K562 (cell line): ENCODE results near the gene PPCDC. TPM values are rescaled to one million over a fixed set of nuclear protein-coding genes. Genes with fewer than 3 reads are reported as not detected.

Experiments used
- ATAC-seq: fragments of 200-7000 bp; cut with Tn5 transposase; 3 replicates; pipeline ENCODE4 v1.9.1; 2020; ENCODE audit warnings: moderate library complexity
- BruUV-seq: library from RNA; stranded (reverse); fragments of 400-500 nt; replicated peaks from 2 replicates; lab custom pipeline; 2021; lab: Mats Ljungman, UMichigan
- CTCF ChIA-PET: fragments of 300-600 bp; formaldehyde crosslinking; extraction: SDS; loops from one replicate; lab custom pipeline; 2021; ENCODE audit warnings: low intra/inter-chr PET ratio; lab: Yijun Ruan, JAX
- POLR2A ChIA-PET: fragments of 300-600, 350-650 bp; sonication (Branson Sonifier 250); formaldehyde crosslinking; extraction: SDS; loops from one replicate; lab custom pipeline; 2021; ENCODE audit warnings: antibody characterized with exemption, inconsistent platforms; lab: Yijun Ruan, JAX
- DNase-seq, 4 experiments: peaks; one replicate each; pipeline versions ENCODE4 v3.0.0 to v3.0.0-alpha.2; 2011 to 2018; ENCODE audit warnings: low spot score in 3 of 4, mixed read lengths in 3 of 4; ENCODE audit errors: extremely low read depth in 1 of 4
- FAIRE-seq: peaks from 2 replicates; lab custom pipeline; 2011; peaks lifted over from hg19 to GRCh38; lab: Jason Lieb, UNC
- H2AFZ ChIP-seq: 2 replicates; pipeline ENCODE4 v1.6.0; 2011; ENCODE audit warnings: low read depth, low read length, control low read depth, inconsistent platforms
- H3K27ac ChIP-seq: fragments of 200-600 bp; 3 replicates; pipeline ENCODE4 v1.8.0; 2011; ENCODE audit warnings: low read depth, mild to moderate bottlenecking, control low read depth, inconsistent platforms, low read length, moderate library complexity, mixed read lengths; ENCODE audit errors: extremely low read depth
- H3K27me3 ChIP-seq, 2 experiments: fragments of 300-600 bp in 1 of 2; 2 replicates in 1 of 2; 3 replicates in 1 of 2; pipeline versions ENCODE4 v1.6.0 to v1.8.0; 2011; ENCODE audit warnings: inconsistent platforms in 2 of 2, low read length in 2 of 2, mild to moderate bottlenecking in 1 of 2, mixed read lengths in 1 of 2, moderate library complexity in 1 of 2; ENCODE audit not compliant: control insufficient read depth in 2 of 2, insufficient read depth in 2 of 2
- H3K36me3 ChIP-seq: fragments of 300-600 bp; 3 replicates; pipeline ENCODE4 v1.8.0; 2011; ENCODE audit warnings: mild to moderate bottlenecking, low read length, inconsistent platforms; ENCODE audit not compliant: control insufficient read depth, insufficient read depth
- H3K4me1 ChIP-seq, 2 experiments: fragments of 200-600 bp in 1 of 2; replicated peaks in 1 of 2; 2 replicates in 1 of 2; 3 replicates in 1 of 2; pipeline versions ENCODE4 v1.5.1 to v1.8.0; 2011; ENCODE audit warnings: inconsistent platforms in 2 of 2, low read length in 2 of 2, mild to moderate bottlenecking in 1 of 2, mixed read lengths in 1 of 2, moderate library complexity in 1 of 2; ENCODE audit not compliant: control insufficient read depth in 2 of 2, insufficient read depth in 2 of 2
- H3K4me2 ChIP-seq: 2 replicates; pipeline ENCODE4 v1.6.1; 2011; ENCODE audit warnings: low read length, control low read depth, inconsistent platforms, mixed read lengths; ENCODE audit not compliant: insufficient read depth
- H3K4me3 ChIP-seq: fragments of 200-600 bp; sonication (generic), shearing (Covaris generic); 2 replicates; pipeline ENCODE4 v1.5.1; 2016; ENCODE audit warnings: control low read depth, inconsistent platforms
- H3K79me2 ChIP-seq: fragments of 200-600 bp; 3 replicates; pipeline ENCODE4 v1.8.0; 2011; ENCODE audit warnings: low read length, inconsistent platforms; ENCODE audit not compliant: control insufficient read depth, insufficient read depth
- H3K9ac ChIP-seq, 2 experiments: 2 replicates each; pipeline versions ENCODE4 v1.6.0 to v1.6.1; 2011; ENCODE audit warnings: low read depth in 2 of 2, low read length in 2 of 2, control low read depth in 1 of 2, inconsistent platforms in 1 of 2, mild to moderate bottlenecking in 1 of 2, mixed read lengths in 1 of 2; ENCODE audit not compliant: insufficient read depth in 1 of 2
- H3K9me1 ChIP-seq: one replicate; pipeline ENCODE4 v1.6.0; 2011; ENCODE audit warnings: inconsistent platforms, mild to moderate bottlenecking, low read length, moderate library complexity; ENCODE audit not compliant: control insufficient read depth, insufficient read depth
- H3K9me3 ChIP-seq: replicated peaks from 2 replicates; pipeline ENCODE4 v1.5.1; 2011; ENCODE audit warnings: low read depth, low read length, inconsistent platforms; ENCODE audit not compliant: control insufficient read depth, insufficient read depth
- H4K20me1 ChIP-seq: replicated peaks from 2 replicates; pipeline ENCODE4 v1.6.1; 2011; ENCODE audit warnings: low read length, inconsistent platforms, mixed read lengths; ENCODE audit not compliant: control insufficient read depth, insufficient read depth
- BRCA1 ChIP-seq, 2 experiments: fragments of 450-650 bp in 1 of 2; sonication (generic) in 1 of 2; formaldehyde crosslinking in 1 of 2; IDR thresholded peaks; 2 replicates each; pipeline versions ENCODE4 v1.5.0 to v1.6.1; 2017 to 2020; ENCODE audit warnings: mild to moderate bottlenecking in 1 of 2, missing genetic modification reagents in 1 of 2
- CREM ChIP-seq: IDR thresholded peaks from 2 replicates; pipeline ENCODE4 v1.6.1; 2014; ENCODE audit warnings: antibody characterized with exemption, low read depth
- EHMT2 ChIP-seq: fragments of 450-650 bp; IDR thresholded peaks from 2 replicates; pipeline ENCODE4 v1.6.1; 2018; ENCODE audit warnings: antibody characterized with exemption
- SNIP1 ChIP-seq: fragments of 450-650 bp; IDR thresholded peaks from 2 replicates; pipeline ENCODE4 v1.7.1; 2017; ENCODE audit warnings: low read depth, mild to moderate bottlenecking
- TAF15 ChIP-seq: fragments of 200-400 bp; formaldehyde crosslinking; IDR thresholded peaks from 2 replicates; pipeline ENCODE4 v1.6.1; 2017; ENCODE audit warnings: mild to moderate bottlenecking, low read depth, low read length, moderate library complexity
- THRAP3 ChIP-seq: fragments of 450-650 bp; IDR thresholded peaks from 2 replicates; pipeline ENCODE4 v1.6.1; 2016; ENCODE audit warnings: mild to moderate bottlenecking, inconsistent platforms, borderline replicate concordance
- ZNF174 ChIP-seq: fragments of 250-450 bp; sonication (Bioruptor Pico); IDR thresholded peaks from 2 replicates; pipeline ENCODE4 v1.4.0; 2020; ENCODE audit warnings: mild to moderate bottlenecking
- ZNF696 ChIP-seq: fragments of 250-450 bp; sonication (Bioruptor Pico); conservative IDR thresholded peaks from 2 replicates; pipeline ENCODE4 v1.4.0; 2020; ENCODE audit warnings: mild to moderate bottlenecking, moderate library complexity
- whole genome bisulfite sequencing: fragments of 100-300 bp; shearing (Covaris generic); methylation state at CpG from one replicate; pipeline ENCODE4 v1.1.6; 2016; ENCODE audit warnings: low coverage, mixed read lengths; ENCODE audit not compliant: insufficient coverage; ENCODE audit errors: missing lambda C conversion rate; 5-methylcytosine and 5-hydroxymethylcytosine counted together
- in situ Hi-C: fragments of 300-500 bp; cut with MboI; formaldehyde crosslinking; loops from 4 replicates; pipeline ENCODE4 v1.15.0; 2018; ENCODE audit warnings: inconsistent platforms, mixed read lengths
- intact Hi-C: fragments of 100-400 bp; cut with micrococcal nuclease; formaldehyde crosslinking; loops from 2 replicates; pipeline ENCODE4 v1.14.2; 2022
- polyA plus RNA-seq, 8 experiments: library from polyadenylated mRNA; depleted of rRNA in 4 of 8; stranded (reverse) in 5 of 8; unstranded in 3 of 8; fragments of >200 nt; fragmentation: Nextera tagmentation in 2 of 8; fragmentation: Illumina TruSeq in 1 of 8; extraction: Ambion mirVana in 2 of 8; extraction: Trizol in 1 of 8; gene quantifications; 2 replicates each; pipeline versions ENCODE4 v1.2.1 to v1.2.3, GENCODE V29; 2011 to 2014; ENCODE audit warnings: inconsistent platforms in 1 of 8, missing spikeins in 1 of 8
- small RNA-seq: library from RNA; depleted of rRNA; stranded (forward); fragments of <200 nt; gene quantifications from one replicate; pipeline ENCODE3, GENCODE V24; 2014
- total RNA-seq, 7 experiments: library from RNA; depleted of rRNA in 6 of 7; stranded (reverse); fragments of >200 nt in 6 of 7; fragmentation: Illumina TruSeq in 2 of 7; extraction: Trizol in 2 of 7; gene quantifications; 2 replicates each; pipeline versions ENCODE4 v1.2.1 to v1.2.3, GENCODE V29; 2011 to 2021; ENCODE audit warnings: low replicate concordance in 1 of 7
- TF ChIP-seq, protein P1 (sequence below): IDR thresholded peaks from 3 replicates; pipeline ENCODE4 v1.6.1; 2011; ENCODE audit warnings: borderline replicate concordance, mild to moderate bottlenecking, moderate library complexity; ENCODE audit not compliant: insufficient read length; ENCODE audit errors: extremely low read depth
- TF ChIP-seq, protein P2 (sequence below): sonication (generic); formaldehyde crosslinking; IDR thresholded peaks from 2 replicates; pipeline ENCODE4 v1.4.0; 2020; ENCODE audit warnings: mild to moderate bottlenecking, missing genetic modification reagents

The PPCDC gene
- total and polyA plus RNA-seq, 9 of the 15 experiments (the other 6 are each of a cell fraction or from before 2014, with no cell fraction given): 10.9 to 53.6 (median 16.7) TPM

DNA sequence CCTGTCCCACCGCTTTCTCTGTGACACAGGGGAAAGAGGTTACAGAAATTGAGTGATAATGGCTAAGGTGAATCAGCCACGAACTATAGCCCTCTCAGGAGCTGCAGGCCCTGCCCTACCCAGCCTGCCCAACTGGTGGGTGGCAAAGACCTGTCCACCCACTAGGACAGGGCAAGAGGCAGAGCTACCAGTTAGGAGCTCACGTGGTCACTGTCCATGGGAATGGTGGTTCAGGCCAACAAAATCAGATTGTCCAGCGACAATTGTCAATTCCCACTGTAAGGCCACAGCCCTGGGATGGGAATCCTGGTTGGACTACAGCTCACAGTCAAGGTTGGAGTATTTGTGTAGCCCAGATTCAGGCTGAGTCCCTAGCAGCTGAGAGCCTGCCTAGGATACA is 75.0 kb downstream of the PPCDC start:
- POLR2A ChIA-PET: interaction anchor here (1.0 to 1.2 kb wide), 2 partner anchors 12 to 31 kb away, joined by 3 to 4 read pairs; no protein-coding TSS in a partner anchor
- in situ Hi-C loops (no loop called here), intact Hi-C loops (no loop called here)
- Histone ChIP-seq H3K36me3 (no peaks in the 10 kb centered on the region), H3K79me2 (no peaks in the 10 kb centered on the region), H3K4me2 (no peak overlapping the region), H3K9ac (no peak overlapping the region), H3K9me3 (no peaks in the 10 kb centered on the region), H3K27me3 (no peaks in the 10 kb centered on the region), H3K27ac (no peak overlapping the region), H3K4me3 (no peak overlapping the region), H4K20me1 (no peaks in the 10 kb centered on the region), H2AFZ (no peak overlapping the region), H3K4me1 (no peaks in the 10 kb centered on the region), H3K9me1 (no peaks in the 10 kb centered on the region)
- BruUV-seq: no TSS peak
- no peak for TF ChIP-seq SNIP1
- TF ChIP-seq, protein P1, sequence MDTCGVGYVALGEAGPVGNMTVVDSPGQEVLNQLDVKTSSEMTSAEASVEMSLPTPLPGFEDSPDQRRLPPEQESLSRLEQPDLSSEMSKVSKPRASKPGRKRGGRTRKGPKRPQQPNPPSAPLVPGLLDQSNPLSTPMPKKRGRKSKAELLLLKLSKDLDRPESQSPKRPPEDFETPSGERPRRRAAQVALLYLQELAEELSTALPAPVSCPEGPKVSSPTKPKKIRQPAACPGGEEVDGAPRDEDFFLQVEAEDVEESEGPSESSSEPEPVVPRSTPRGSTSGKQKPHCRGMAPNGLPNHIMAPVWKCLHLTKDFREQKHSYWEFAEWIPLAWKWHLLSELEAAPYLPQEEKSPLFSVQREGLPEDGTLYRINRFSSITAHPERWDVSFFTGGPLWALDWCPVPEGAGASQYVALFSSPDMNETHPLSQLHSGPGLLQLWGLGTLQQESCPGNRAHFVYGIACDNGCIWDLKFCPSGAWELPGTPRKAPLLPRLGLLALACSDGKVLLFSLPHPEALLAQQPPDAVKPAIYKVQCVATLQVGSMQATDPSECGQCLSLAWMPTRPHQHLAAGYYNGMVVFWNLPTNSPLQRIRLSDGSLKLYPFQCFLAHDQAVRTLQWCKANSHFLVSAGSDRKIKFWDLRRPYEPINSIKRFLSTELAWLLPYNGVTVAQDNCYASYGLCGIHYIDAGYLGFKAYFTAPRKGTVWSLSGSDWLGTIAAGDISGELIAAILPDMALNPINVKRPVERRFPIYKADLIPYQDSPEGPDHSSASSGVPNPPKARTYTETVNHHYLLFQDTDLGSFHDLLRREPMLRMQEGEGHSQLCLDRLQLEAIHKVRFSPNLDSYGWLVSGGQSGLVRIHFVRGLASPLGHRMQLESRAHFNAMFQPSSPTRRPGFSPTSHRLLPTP: no peak
- TF ChIP-seq EHMT2: no peak
- TF ChIP-seq BRCA1 (IDR thresholded peaks at IDR 0.05): no peak
- no peak for TF ChIP-seq BRCA1 (CRISPR knock-in tag; IDR thresholded peaks at IDR 0.05)
- no peak for TF ChIP-seq THRAP3
- no peak for TF ChIP-seq TAF15
- no peak for TF ChIP-seq ZNF174 (CRISPR knock-in tag)
- TF ChIP-seq, protein P2, sequence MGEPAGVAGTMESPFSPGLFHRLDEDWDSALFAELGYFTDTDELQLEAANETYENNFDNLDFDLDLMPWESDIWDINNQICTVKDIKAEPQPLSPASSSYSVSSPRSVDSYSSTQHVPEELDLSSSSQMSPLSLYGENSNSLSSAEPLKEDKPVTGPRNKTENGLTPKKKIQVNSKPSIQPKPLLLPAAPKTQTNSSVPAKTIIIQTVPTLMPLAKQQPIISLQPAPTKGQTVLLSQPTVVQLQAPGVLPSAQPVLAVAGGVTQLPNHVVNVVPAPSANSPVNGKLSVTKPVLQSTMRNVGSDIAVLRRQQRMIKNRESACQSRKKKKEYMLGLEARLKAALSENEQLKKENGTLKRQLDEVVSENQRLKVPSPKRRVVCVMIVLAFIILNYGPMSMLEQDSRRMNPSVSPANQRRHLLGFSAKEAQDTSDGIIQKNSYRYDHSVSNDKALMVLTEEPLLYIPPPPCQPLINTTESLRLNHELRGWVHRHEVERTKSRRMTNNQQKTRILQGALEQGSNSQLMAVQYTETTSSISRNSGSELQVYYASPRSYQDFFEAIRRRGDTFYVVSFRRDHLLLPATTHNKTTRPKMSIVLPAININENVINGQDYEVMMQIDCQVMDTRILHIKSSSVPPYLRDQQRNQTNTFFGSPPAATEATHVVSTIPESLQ: no peak
- no peak for TF ChIP-seq CREM
- no peak for TF ChIP-seq ZNF696
- FAIRE-seq (no peak), DNase-seq (no peak), ATAC-seq (0 out of 3 replicates have a peak, but pooled peaks have one; percentile 22)
- CTCF ChIA-PET: no interaction called here
- 48% methylated on average over 4 of the region's 4 CpGs for WGBS

Small RNA genes lying within 50 kb of the gene (small RNA-seq; reads per million reads assigned to genes)
- not detected for gene AC015720.1
- gene RF00019: not detected

Other genes starting within 250 kb of the PPCDC start
Only the 7 nearest of the 12 such genes appear.
- 15.2 and 23.5 TPM in 2 replicates for gene SCAMP2, start 150.2 kb upstream of the PPCDC start, total RNA-seq (2014; rRNA removed)
- gene SCAMP2, start 150.2 kb upstream of the PPCDC start, total RNA-seq (2014; rRNA removed; fragmentation: Illumina TruSeq; extraction: Trizol): 16.0 and 17.0 TPM in 2 replicates
- 20.0 and 20.1 TPM in 2 replicates for gene SCAMP2, start 150.2 kb upstream of the PPCDC start, total RNA-seq (2015; rRNA removed; fragmentation: Illumina TruSeq; extraction: Trizol)
- 40.9 and 44.6 TPM in 2 replicates for gene SCAMP2, start 150.2 kb upstream of the PPCDC start, total RNA-seq (2021)
- gene SCAMP2, start 150.2 kb upstream of the PPCDC start, polyA plus RNA-seq (2011; rRNA removed): 40.2 and 90.8 TPM in 2 replicates
- gene SCAMP2, start 150.2 kb upstream of the PPCDC start, polyA plus RNA-seq (2014; fragmentation: Illumina TruSeq; extraction: Trizol): 53.7 and 61.1 TPM in 2 replicates
- gene SCAMP2, start 150.2 kb upstream of the PPCDC start, polyA plus RNA-seq (2014; fragmentation: Nextera tagmentation; extraction: Ambion mirVana): 10 to 100 TPM in 1 of 2 experiments, 1 to 10 TPM in 1; 5.9 to 11.2 TPM
- 28.1 and 40.0 TPM in 2 replicates for gene SCAMP2, start 150.2 kb upstream of the PPCDC start, polyA plus RNA-seq (2014; rRNA removed)
- gene MPI, start 133.5 kb upstream of the PPCDC start, total RNA-seq (2014; rRNA removed): 40.5 and 58.3 TPM in 2 replicates
- gene MPI, start 133.5 kb upstream of the PPCDC start, total RNA-seq (2014; rRNA removed; fragmentation: Illumina TruSeq; extraction: Trizol): 28.1 and 34.5 TPM in 2 replicates
- 28.8 and 30.7 TPM in 2 replicates for gene MPI, start 133.5 kb upstream of the PPCDC start, total RNA-seq (2015; rRNA removed; fragmentation: Illumina TruSeq; extraction: Trizol)
- gene MPI, start 133.5 kb upstream of the PPCDC start, total RNA-seq (2021): 40.3 and 42.1 TPM in 2 replicates
- 56.8 and 73.8 TPM in 2 replicates for gene MPI, start 133.5 kb upstream of the PPCDC start, polyA plus RNA-seq (2011; rRNA removed)
- gene MPI, start 133.5 kb upstream of the PPCDC start, polyA plus RNA-seq (2014; fragmentation: Illumina TruSeq; extraction: Trizol): 78.7 and 105 TPM in 2 replicates
- gene MPI, start 133.5 kb upstream of the PPCDC start, polyA plus RNA-seq (2014; fragmentation: Nextera tagmentation; extraction: Ambion mirVana): 10 to 100 TPM; 41.8 to 46.7 TPM
- gene MPI, start 133.5 kb upstream of the PPCDC start, polyA plus RNA-seq (2014; rRNA removed): 36.3 and 41.2 TPM in 2 replicates
- 26.1 and 27.6 TPM in 2 replicates for gene FAM219B, start 116.7 kb upstream of the PPCDC start, total RNA-seq (2014; rRNA removed)
- 28.2 and 29.4 TPM in 2 replicates for gene FAM219B, start 116.7 kb upstream of the PPCDC start, total RNA-seq (2014; rRNA removed; fragmentation: Illumina TruSeq; extraction: Trizol)
- gene FAM219B, start 116.7 kb upstream of the PPCDC start, total RNA-seq (2015; rRNA removed; fragmentation: Illumina TruSeq; extraction: Trizol): 17.5 and 19.1 TPM in 2 replicates
- 40.3 and 43.0 TPM in 2 replicates for gene FAM219B, start 116.7 kb upstream of the PPCDC start, total RNA-seq (2021)
- gene FAM219B, start 116.7 kb upstream of the PPCDC start, polyA plus RNA-seq (2011; rRNA removed): 50.4 and 58.4 TPM in 2 replicates
- gene FAM219B, start 116.7 kb upstream of the PPCDC start, polyA plus RNA-seq (2014; fragmentation: Illumina TruSeq; extraction: Trizol): 29.7 and 35.3 TPM in 2 replicates
- 10 to 100 TPM in 1 of 2 experiments, 1 to 10 TPM in 1; 6.8 to 10.2 TPM for gene FAM219B, start 116.7 kb upstream of the PPCDC start, polyA plus RNA-seq (2014; fragmentation: Nextera tagmentation; extraction: Ambion mirVana)
- gene FAM219B, start 116.7 kb upstream of the PPCDC start, polyA plus RNA-seq (2014; rRNA removed): 47.9 and 50.4 TPM in 2 replicates
- 182 and 196 TPM in 2 replicates for gene COX5A, start 85.5 kb upstream of the PPCDC start, total RNA-seq (2014; rRNA removed)
- 427 and 480 TPM in 2 replicates for gene COX5A, start 85.5 kb upstream of the PPCDC start, total RNA-seq (2014; rRNA removed; fragmentation: Illumina TruSeq; extraction: Trizol)
- gene COX5A, start 85.5 kb upstream of the PPCDC start, total RNA-seq (2015; rRNA removed; fragmentation: Illumina TruSeq; extraction: Trizol): 371 and 389 TPM in 2 replicates
- 476 and 490 TPM in 2 replicates for gene COX5A, start 85.5 kb upstream of the PPCDC start, total RNA-seq (2021)
- 245 and 357 TPM in 2 replicates for gene COX5A, start 85.5 kb upstream of the PPCDC start, polyA plus RNA-seq (2011; rRNA removed)
- 553 and 569 TPM in 2 replicates for gene COX5A, start 85.5 kb upstream of the PPCDC start, polyA plus RNA-seq (2014; fragmentation: Illumina TruSeq; extraction: Trizol)
- 100 to 1,000 TPM in 1 of 2 experiments, 10 to 100 TPM in 1; 86.8 to 116 TPM for gene COX5A, start 85.5 kb upstream of the PPCDC start, polyA plus RNA-seq (2014; fragmentation: Nextera tagmentation; extraction: Ambion mirVana)
- gene COX5A, start 85.5 kb upstream of the PPCDC start, polyA plus RNA-seq (2014; rRNA removed): 419 and 568 TPM in 2 replicates
- 12.3 and 15.4 TPM in 2 replicates for gene RPP25, start 66.8 kb upstream of the PPCDC start, total RNA-seq (2014; rRNA removed)
- 5.4 and 5.6 TPM in 2 replicates for gene RPP25, start 66.8 kb upstream of the PPCDC start, total RNA-seq (2014; rRNA removed; fragmentation: Illumina TruSeq; extraction: Trizol)
- gene RPP25, start 66.8 kb upstream of the PPCDC start, total RNA-seq (2015; rRNA removed; fragmentation: Illumina TruSeq; extraction: Trizol): 4.7 and 4.9 TPM in 2 replicates
- gene RPP25, start 66.8 kb upstream of the PPCDC start, total RNA-seq (2021): 11.0 and 12.0 TPM in 2 replicates
- gene RPP25, start 66.8 kb upstream of the PPCDC start, polyA plus RNA-seq (2011; rRNA removed): 1.9 and 4.1 TPM in 2 replicates
- gene RPP25, start 66.8 kb upstream of the PPCDC start, polyA plus RNA-seq (2014; fragmentation: Illumina TruSeq; extraction: Trizol): 6.0 and 6.2 TPM in 2 replicates
- 1 to 10 TPM; 1.1 to 1.3 TPM for gene RPP25, start 66.8 kb upstream of the PPCDC start, polyA plus RNA-seq (2014; fragmentation: Nextera tagmentation; extraction: Ambion mirVana)
- gene RPP25, start 66.8 kb upstream of the PPCDC start, polyA plus RNA-seq (2014; rRNA removed): 6.9 and 7.5 TPM in 2 replicates
- gene SCAMP5, start 28.0 kb upstream of the PPCDC start, total RNA-seq (2014; rRNA removed): not detected in 2 replicates
- not detected in 2 replicates for gene SCAMP5, start 28.0 kb upstream of the PPCDC start, total RNA-seq (2014; rRNA removed; fragmentation: Illumina TruSeq; extraction: Trizol)
- gene SCAMP5, start 28.0 kb upstream of the PPCDC start, total RNA-seq (2015; rRNA removed; fragmentation: Illumina TruSeq; extraction: Trizol): 0.08 and 0.11 TPM in 2 replicates
- 0.27 and 0.31 TPM in 2 replicates for gene SCAMP5, start 28.0 kb upstream of the PPCDC start, total RNA-seq (2021)
- gene SCAMP5, start 28.0 kb upstream of the PPCDC start, polyA plus RNA-seq (2011; rRNA removed): 0.24 and 0.29 TPM in 2 replicates
- gene SCAMP5, start 28.0 kb upstream of the PPCDC start, polyA plus RNA-seq (2014; fragmentation: Illumina TruSeq; extraction: Trizol): 0.09 and 0.15 TPM in 2 replicates
- gene SCAMP5, start 28.0 kb upstream of the PPCDC start, polyA plus RNA-seq (2014; fragmentation: Nextera tagmentation; extraction: Ambion mirVana): not detected
- not detected in 2 replicates for gene SCAMP5, start 28.0 kb upstream of the PPCDC start, polyA plus RNA-seq (2014; rRNA removed)
- gene C15orf39, start 178.3 kb downstream of the PPCDC start, total RNA-seq (2014; rRNA removed): 8.7 and 14.4 TPM in 2 replicates
- gene C15orf39, start 178.3 kb downstream of the PPCDC start, total RNA-seq (2014; rRNA removed; fragmentation: Illumina TruSeq; extraction: Trizol): 1.6 and 2.6 TPM in 2 replicates
- gene C15orf39, start 178.3 kb downstream of the PPCDC start, total RNA-seq (2015; rRNA removed; fragmentation: Illumina TruSeq; extraction: Trizol): 4.4 and 5.2 TPM in 2 replicates
- gene C15orf39, start 178.3 kb downstream of the PPCDC start, total RNA-seq (2021): 29.8 and 34.1 TPM in 2 replicates
- 1.9 and 6.4 TPM in 2 replicates for gene C15orf39, start 178.3 kb downstream of the PPCDC start, polyA plus RNA-seq (2011; rRNA removed)
- gene C15orf39, start 178.3 kb downstream of the PPCDC start, polyA plus RNA-seq (2014; fragmentation: Illumina TruSeq; extraction: Trizol): 11.3 and 17.1 TPM in 2 replicates
- under 1 TPM; 0.31 to 0.60 TPM for gene C15orf39, start 178.3 kb downstream of the PPCDC start, polyA plus RNA-seq (2014; fragmentation: Nextera tagmentation; extraction: Ambion mirVana)
- gene C15orf39, start 178.3 kb downstream of the PPCDC start, polyA plus RNA-seq (2014; rRNA removed): 7.4 and 7.9 TPM in 2 replicates